ENCODE results near the gene COA1.

- TF ChIP-seq CTCF (IDR thresholded peaks at IDR 0.05) (no peak), EP300 (IDR thresholded peaks at IDR 0.05) (no peak)
Observed at GRCh38 chr7:43771128-43771527, 41.8 kb upstream of the COA1 start.

Measured in esophagus muscularis mucosa (tissue), 3 donors.